ENCODE measurements around the gene PSORS1C2.

DNA sequence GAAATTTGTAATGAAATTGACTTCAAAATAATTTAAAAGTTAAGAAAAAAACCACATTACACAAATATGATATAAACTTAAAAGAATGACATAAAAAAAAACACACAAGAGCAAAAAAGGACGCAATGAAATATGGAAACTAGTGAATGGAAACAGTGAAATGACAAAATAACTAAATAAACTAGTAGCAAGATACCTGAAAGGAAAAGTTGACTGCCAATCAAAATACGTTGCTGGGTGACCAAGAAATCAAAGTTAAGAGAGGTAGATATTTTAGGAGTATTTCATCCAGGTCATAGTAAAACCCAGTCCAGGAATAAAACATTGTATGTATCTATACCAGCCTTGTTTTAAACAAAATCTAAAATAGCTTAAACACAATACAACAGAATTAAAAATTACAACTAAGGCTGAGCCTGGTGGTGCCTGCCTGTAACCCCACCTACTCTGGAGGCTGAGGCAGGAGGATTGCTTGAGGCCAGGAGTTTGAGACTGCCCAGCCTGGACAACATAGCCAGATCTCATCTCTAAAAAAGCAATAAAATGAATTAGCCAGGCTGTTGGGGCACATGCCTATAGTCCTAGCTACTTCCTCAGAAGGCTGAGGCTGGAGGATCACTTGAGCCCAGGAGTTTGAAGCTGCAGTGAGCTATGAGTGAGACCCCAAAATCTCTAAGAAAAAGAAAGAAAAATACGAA is 48.4 kb downstream of the PSORS1C2 start:
- TF ChIP-seq, protein P1, sequence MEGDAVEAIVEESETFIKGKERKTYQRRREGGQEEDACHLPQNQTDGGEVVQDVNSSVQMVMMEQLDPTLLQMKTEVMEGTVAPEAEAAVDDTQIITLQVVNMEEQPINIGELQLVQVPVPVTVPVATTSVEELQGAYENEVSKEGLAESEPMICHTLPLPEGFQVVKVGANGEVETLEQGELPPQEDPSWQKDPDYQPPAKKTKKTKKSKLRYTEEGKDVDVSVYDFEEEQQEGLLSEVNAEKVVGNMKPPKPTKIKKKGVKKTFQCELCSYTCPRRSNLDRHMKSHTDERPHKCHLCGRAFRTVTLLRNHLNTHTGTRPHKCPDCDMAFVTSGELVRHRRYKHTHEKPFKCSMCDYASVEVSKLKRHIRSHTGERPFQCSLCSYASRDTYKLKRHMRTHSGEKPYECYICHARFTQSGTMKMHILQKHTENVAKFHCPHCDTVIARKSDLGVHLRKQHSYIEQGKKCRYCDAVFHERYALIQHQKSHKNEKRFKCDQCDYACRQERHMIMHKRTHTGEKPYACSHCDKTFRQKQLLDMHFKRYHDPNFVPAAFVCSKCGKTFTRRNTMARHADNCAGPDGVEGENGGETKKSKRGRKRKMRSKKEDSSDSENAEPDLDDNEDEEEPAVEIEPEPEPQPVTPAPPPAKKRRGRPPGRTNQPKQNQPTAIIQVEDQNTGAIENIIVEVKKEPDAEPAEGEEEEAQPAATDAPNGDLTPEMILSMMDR (IDR thresholded peaks at IDR 0.05), result no peak
- TF ChIP-seq POLR2A (IDR thresholded peaks at IDR 0.05), result no peak

All from prostate gland (tissue), 2 donors.